ENCODE measurements around the gene SLC35F1.

DNA sequence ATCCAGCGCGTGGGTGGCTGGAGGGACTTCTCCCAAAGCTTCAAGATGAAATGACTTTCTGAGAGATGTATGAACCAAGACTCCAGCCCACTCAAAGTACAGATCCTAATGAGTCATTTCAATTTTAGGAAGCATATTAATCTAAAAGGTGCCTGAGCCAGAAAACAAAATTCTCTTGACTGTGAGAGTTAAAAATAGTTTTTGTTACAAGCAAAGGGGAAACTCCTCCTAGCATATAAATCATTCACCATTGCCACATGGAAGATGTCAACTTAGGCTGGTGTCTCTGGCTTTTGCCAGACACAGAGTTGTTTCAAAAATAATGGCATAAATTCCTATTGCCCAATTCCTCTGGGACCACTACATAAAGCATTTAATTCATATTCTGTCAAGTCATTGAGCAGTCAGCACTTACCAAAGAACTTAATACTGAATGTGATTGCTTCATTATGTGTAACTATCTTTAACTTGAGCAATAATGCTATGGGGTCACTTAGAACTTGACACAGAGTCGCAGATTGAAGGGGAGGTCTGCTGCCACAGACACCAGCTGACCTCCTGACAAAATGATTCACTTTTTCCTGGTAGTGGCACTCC, 280.6 kb downstream of the SLC35F1 start:
- TF ChIP-seq, protein P1, sequence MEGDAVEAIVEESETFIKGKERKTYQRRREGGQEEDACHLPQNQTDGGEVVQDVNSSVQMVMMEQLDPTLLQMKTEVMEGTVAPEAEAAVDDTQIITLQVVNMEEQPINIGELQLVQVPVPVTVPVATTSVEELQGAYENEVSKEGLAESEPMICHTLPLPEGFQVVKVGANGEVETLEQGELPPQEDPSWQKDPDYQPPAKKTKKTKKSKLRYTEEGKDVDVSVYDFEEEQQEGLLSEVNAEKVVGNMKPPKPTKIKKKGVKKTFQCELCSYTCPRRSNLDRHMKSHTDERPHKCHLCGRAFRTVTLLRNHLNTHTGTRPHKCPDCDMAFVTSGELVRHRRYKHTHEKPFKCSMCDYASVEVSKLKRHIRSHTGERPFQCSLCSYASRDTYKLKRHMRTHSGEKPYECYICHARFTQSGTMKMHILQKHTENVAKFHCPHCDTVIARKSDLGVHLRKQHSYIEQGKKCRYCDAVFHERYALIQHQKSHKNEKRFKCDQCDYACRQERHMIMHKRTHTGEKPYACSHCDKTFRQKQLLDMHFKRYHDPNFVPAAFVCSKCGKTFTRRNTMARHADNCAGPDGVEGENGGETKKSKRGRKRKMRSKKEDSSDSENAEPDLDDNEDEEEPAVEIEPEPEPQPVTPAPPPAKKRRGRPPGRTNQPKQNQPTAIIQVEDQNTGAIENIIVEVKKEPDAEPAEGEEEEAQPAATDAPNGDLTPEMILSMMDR (IDR thresholded peaks at IDR 0.05) = no peak
- TF ChIP-seq POLR2A (IDR thresholded peaks at IDR 0.05) = no peak

Measured in lower leg skin (tissue), 3 donors.